Psoas muscle (tissue), 8 donors: Measurements from ENCODE around the gene WDR70. TPM values are rescaled to one million over a fixed set of nuclear protein-coding genes. Genes with fewer than 3 reads are reported as not detected.
A peak's percentile ranks its signal among the peaks of the same experiment; 100 is the strongest.

Experiments
- ATAC-seq, 4 donors: fragments of 200-7000 bp; cut with Tn5 transposase; one replicate each; pipeline ENCODE4 v1.9.1; 2020; ENCODE audit warnings: moderate library complexity in 3 of 4, mild to moderate bottlenecking in 2 of 4
- DNase-seq, 2 donors: peaks; one replicate each; pipeline ENCODE4 v3.0.0-alpha.2; 2020
- H3K27ac ChIP-seq: fragments of 200-600 bp; one replicate; pipeline ENCODE4 v1.8.0; 2022
- H3K27me3 ChIP-seq, 3 donors: fragments of 200-600 bp in 1 of 3; one replicate each; pipeline versions ENCODE4 v1.6.1 to v1.8.0; 2013 to 2022; ENCODE audit warnings: low read length in 2 of 3, mild to moderate bottlenecking in 2 of 3, moderate library complexity in 1 of 3; ENCODE audit not compliant: insufficient read depth in 3 of 3
- H3K36me3 ChIP-seq, 2 donors: fragments of 200-600 bp in 1 of 2; one replicate each; pipeline versions ENCODE4 v1.6.1 to v1.8.0; 2013 to 2022; ENCODE audit warnings: low read depth in 1 of 2, mild to moderate bottlenecking in 1 of 2, moderate library complexity in 1 of 2; ENCODE audit not compliant: insufficient read depth in 1 of 2
- H3K4me1 ChIP-seq: fragments of 200-600 bp; one replicate; pipeline ENCODE4 v1.8.0; 2022
- H3K4me3 ChIP-seq: fragments of 200-600 bp; one replicate; pipeline ENCODE4 v1.8.0; 2022; ENCODE audit warnings: mild to moderate bottlenecking
- H3K9me3 ChIP-seq: fragments of 200-600 bp; one replicate; pipeline ENCODE4 v1.8.0; 2022
- CTCF ChIP-seq: fragments of 200-600 bp; IDR thresholded peaks from one replicate; pipeline ENCODE4 v1.8.0; 2022; ENCODE audit warnings: antibody characterized with exemption
- whole genome bisulfite sequencing, 3 donors: extraction: QIAGEN DNeasy Blood & Tissue Kit; methylation state at CpG; one replicate each; pipeline versions ENCODE4 v1.1.6 to v1.1.7; 2013; 5-methylcytosine and 5-hydroxymethylcytosine counted together
- intact Hi-C, 2 donors: fragments of 100-400 bp; cut with DNase I; formaldehyde crosslinking; loops; one replicate each; pipeline versions ENCODE4 v1.11.0 to v1.14.2; 2022
- polyA plus RNA-seq, 3 donors: library from polyadenylated mRNA; stranded (reverse); fragments of 200-250 nt; gene quantifications; one replicate each; pipeline ENCODE4 v1.2.3, GENCODE V29; 2013
- total RNA-seq, 4 donors: library from RNA; stranded (reverse); fragmentation: NEBNext Ultra II Directional in 2 of 4; extraction: Animal tissue kit (Norgen Biotek cat#: 25700) in 2 of 4; gene quantifications; one replicate each; pipeline versions ENCODE4 v1.2.1 to v1.2.4, GENCODE V29; 2021 to 2023
- donor health status: healthy with polysubstance abuse.
- donor health status: DM: no; HTN: no; CAD: no; lungs with moderate emphysema.
- donor health status: Bipolar disorder and iron deficiency.
- donor health status: healthy.
- donor health status: DM: yes; HTN: yes; CAD: no.
- donor health status: DM: no; HTN: no; CAD: no.
- donor health status: DM: no; HTN: no; CAD: no.
- donor health status: DM: yes; HTN: yes; CAD: no.

Gene WDR70
- total and polyA plus RNA-seq, 7 donors: 16.3 to 37.8 (median 26.0) TPM

- H3K4me3 ChIP-seq: no peak overlapping the region
- H3K27ac ChIP-seq: peak overlapping the region; percentile 2
- WGBS, 3 donors: 87 to 96% (median 91%) methylated on average over 2 of the region's 2 CpGs
- H3K27me3 ChIP-seq: no peaks in the 10 kb centered on the region
- ATAC-seq: no peak
- DNase-seq: no peak
- intact Hi-C loops: loop anchor here (10.0 kb wide), 1 partner anchor 444 kb away; no protein-coding TSS in a partner anchor
- H3K36me3 ChIP-seq: peaks cover 4 to 6% of the 10 kb centered on the region in 2 donors
- H3K4me1 ChIP-seq: peaks cover 47% of the 10 kb centered on the region
- no peaks in the 10 kb centered on the region for H3K9me3 ChIP-seq
- TF ChIP-seq CTCF: no peak
Observed at GRCh38 chr5:37720550-37720952, 341.4 kb downstream of the WDR70 start.

GRCh38 chr5:37721447-37721871 lies 342.3 kb downstream of the WDR70 start:
- ATAC-seq (no peak), DNase-seq (no peak)
- no peaks in the 10 kb centered on the region for H3K9me3 ChIP-seq
- peaks cover 4 to 6% of the 10 kb centered on the region in 2 donors for H3K36me3 ChIP-seq
- peak overlapping the region; percentile 85 for H3K27ac ChIP-seq
- H3K27me3 ChIP-seq: no peaks in the 10 kb centered on the region
- H3K4me3 ChIP-seq: no peak overlapping the region
- peaks cover 55% of the 10 kb centered on the region for H3K4me1 ChIP-seq
- 69 to 86% (median 79%) methylated on average over 5 of the region's 5 CpGs for WGBS, 3 donors
- no peak for TF ChIP-seq CTCF
- intact Hi-C loops: loop anchor here (10.0 kb wide), 1 partner anchor 443 kb away; no protein-coding TSS in a partner anchor

- ATAC-seq (no peak), DNase-seq (no peak)
- Histone ChIP-seq H3K36me3 (peaks cover 6 to 11% of the 10 kb centered on the region in 2 donors), H3K4me3 (no peak overlapping the region), H3K27ac (peak overlapping the region; percentile 85), H3K27me3 (no peaks in the 10 kb centered on the region), H3K9me3 (no peaks in the 10 kb centered on the region), H3K4me1 (peaks cover 55% of the 10 kb centered on the region)
- no peak for TF ChIP-seq CTCF
- WGBS, 3 donors: 82 to 91% (median 85%) methylated on average over 6 of the region's 6 CpGs
- intact Hi-C loops: loop anchor here (2.0 to 10.0 kb wide), 2 partner anchors 90 to 442 kb away; no protein-coding TSS in a partner anchor
Observed at GRCh38 chr5:37722236-37723161, 343.4 kb downstream of the WDR70 start.

- 62 to 74% (median 62%) methylated on average over 8 of the region's 8 CpGs for WGBS, 3 donors
Observed at GRCh38 chr5:37723162-37723961, 344.2 kb downstream of the WDR70 start.

More at GRCh38 chr5:37723162-37723961, 344.2 kb downstream of the WDR70 start:
- no peaks in the 10 kb centered on the region for H3K9me3 ChIP-seq
- no peaks in the 10 kb centered on the region for H3K27me3 ChIP-seq
- peak overlapping the region; percentile 85 for H3K27ac ChIP-seq
- DNase-seq (peak; percentile 34 to 82), ATAC-seq (peak; percentile 84 to 89 (median 88))
- peaks cover 51% of the 10 kb centered on the region for H3K4me1 ChIP-seq
- peak; percentile 57 for TF ChIP-seq CTCF
- peaks cover 6 to 17% of the 10 kb centered on the region in 2 donors for H3K36me3 ChIP-seq
- intact Hi-C loops: loop anchor here (2.0 to 10.0 kb wide), 2 partner anchors 89 to 441 kb away; no protein-coding TSS in a partner anchor
- H3K4me3 ChIP-seq: no peak overlapping the region
